ENCODE data around the gene VAMP4.

The VAMP4 gene

DNA sequence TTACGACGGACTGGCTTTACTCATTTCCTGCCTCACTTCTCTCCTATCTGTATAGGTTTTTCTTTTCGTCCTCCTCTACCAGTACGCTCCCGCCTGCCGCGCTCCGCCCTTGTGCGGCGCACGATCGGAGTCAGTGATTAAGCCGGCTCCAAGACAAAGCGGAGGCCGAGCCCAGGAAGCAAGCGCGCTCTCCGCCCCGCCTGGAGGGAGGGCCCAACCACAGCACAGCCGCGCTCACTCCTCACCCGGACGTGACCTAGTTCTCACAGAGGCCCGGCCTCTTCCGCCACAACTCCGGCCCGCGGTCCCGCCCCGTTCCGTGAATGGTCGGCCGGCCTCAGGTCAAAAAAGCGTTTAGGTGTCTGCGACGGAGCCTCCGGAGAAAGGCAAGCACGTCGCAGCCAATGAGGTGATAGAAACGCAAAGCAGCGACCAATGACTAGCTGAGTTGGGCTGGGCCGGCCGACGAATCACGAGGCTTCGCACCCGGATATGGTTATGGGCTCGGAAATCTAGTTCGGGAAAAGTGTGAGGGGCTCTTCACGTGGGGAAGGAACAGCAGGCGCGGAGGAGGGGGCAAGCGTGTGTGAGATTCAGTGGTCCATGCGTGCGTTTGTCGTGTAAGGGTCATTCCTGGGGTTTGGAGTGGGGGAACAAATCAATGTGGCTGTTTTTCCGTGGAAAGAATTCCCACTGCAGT is 39.5 kb upstream of the VAMP4 start, which contains the start of gene METTL13 (continued):
- TF ChIP-seq, protein P1, sequence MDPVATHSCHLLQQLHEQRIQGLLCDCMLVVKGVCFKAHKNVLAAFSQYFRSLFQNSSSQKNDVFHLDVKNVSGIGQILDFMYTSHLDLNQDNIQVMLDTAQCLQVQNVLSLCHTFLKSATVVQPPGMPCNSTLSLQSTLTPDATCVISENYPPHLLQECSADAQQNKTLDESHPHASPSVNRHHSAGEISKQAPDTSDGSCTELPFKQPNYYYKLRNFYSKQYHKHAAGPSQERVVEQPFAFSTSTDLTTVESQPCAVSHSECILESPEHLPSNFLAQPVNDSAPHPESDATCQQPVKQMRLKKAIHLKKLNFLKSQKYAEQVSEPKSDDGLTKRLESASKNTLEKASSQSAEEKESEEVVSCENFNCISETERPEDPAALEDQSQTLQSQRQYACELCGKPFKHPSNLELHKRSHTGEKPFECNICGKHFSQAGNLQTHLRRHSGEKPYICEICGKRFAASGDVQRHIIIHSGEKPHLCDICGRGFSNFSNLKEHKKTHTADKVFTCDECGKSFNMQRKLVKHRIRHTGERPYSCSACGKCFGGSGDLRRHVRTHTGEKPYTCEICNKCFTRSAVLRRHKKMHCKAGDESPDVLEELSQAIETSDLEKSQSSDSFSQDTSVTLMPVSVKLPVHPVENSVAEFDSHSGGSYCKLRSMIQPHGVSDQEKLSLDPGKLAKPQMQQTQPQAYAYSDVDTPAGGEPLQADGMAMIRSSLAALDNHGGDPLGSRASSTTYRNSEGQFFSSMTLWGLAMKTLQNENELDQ (tag by site-specific recombination; IDR thresholded peaks at IDR 0.05; ENCODE audit: low read depth): no peak
- TF ChIP-seq ZNF830 (tag by site-specific recombination; IDR thresholded peaks at IDR 0.05; ENCODE audit: low read depth) (no peak), ZNF621 (tag by site-specific recombination; IDR thresholded peaks at IDR 0.05) (no peak), KLF1 (tag by site-specific recombination; IDR thresholded peaks at IDR 0.05) (peak; percentile 62), SP7 (tag by site-specific recombination; IDR thresholded peaks at IDR 0.05) (no peak; the same call in 1 of the 2 replicates), ZBTB8A (tag by site-specific recombination; IDR thresholded peaks at IDR 0.05) (0 out of 2 replicates have a peak, but pooled peaks have one; percentile 25), EGR2 (tag by site-specific recombination; IDR thresholded peaks at IDR 0.05; ENCODE audit: low read depth) (no peak), ZNF211 (tag by site-specific recombination; IDR thresholded peaks at IDR 0.05; ENCODE audit: low read depth) (no peak), ZNF596 (tag by site-specific recombination; IDR thresholded peaks at IDR 0.05) (no peak), ZNF837 (tag by site-specific recombination; IDR thresholded peaks at IDR 0.05) (no peak), ZNF623 (tag by site-specific recombination; IDR thresholded peaks at IDR 0.05) (no peak), ZNF354C (tag by site-specific recombination; IDR thresholded peaks at IDR 0.05; ENCODE audit: borderline replicate concordance, low read depth) (no peak)
- TF ChIP-seq, protein P2, sequence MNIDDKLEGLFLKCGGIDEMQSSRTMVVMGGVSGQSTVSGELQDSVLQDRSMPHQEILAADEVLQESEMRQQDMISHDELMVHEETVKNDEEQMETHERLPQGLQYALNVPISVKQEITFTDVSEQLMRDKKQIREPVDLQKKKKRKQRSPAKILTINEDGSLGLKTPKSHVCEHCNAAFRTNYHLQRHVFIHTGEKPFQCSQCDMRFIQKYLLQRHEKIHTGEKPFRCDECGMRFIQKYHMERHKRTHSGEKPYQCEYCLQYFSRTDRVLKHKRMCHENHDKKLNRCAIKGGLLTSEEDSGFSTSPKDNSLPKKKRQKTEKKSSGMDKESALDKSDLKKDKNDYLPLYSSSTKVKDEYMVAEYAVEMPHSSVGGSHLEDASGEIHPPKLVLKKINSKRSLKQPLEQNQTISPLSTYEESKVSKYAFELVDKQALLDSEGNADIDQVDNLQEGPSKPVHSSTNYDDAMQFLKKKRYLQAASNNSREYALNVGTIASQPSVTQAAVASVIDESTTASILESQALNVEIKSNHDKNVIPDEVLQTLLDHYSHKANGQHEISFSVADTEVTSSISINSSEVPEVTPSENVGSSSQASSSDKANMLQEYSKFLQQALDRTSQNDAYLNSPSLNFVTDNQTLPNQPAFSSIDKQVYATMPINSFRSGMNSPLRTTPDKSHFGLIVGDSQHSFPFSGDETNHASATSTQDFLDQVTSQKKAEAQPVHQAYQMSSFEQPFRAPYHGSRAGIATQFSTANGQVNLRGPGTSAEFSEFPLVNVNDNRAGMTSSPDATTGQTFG (tag by site-specific recombination; IDR thresholded peaks at IDR 0.05; ENCODE audit: borderline replicate concordance): no peak

DNA sequence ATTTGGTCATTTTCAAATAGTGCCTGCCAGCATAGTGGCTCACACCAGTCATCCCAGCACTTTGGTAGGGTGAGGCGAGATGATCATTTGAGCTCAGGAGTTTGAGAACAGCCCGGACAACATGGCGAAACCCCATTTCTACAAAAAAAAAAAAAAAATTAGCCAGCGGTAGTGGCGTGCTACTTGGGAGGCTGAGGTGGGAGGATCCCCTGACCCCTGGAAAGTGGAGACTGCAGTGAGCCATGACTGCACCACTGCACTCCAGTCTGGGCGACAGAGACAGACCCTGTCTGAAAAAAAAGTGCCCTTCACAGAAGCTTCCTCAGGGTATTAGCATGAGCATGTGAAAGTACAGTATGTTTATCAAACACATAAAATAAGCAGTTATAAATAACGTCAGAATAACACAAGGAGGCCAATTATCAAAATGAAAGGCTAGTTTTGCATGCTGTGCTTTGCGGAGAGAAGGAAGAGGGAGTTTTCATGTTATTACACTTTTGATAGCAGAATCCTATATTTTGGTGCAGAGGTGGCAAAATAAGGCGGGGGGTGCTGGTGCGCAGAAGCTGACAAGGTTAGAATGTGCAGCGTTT is 38.8 kb upstream of the VAMP4 start:
- H3K9me3 ChIP-seq (ENCODE audit: control insufficient read depth, insufficient read depth, low read depth, low read length): no peaks in the 10 kb centered on the region
- POLR2A ChIA-PET: interaction anchor here (0.8 to 2.4 kb wide), 5 partner anchors 15 to 61 kb away, joined by 3 to 11 read pairs (median 4); partner anchors contain the start of genes DNM3 and VAMP4
- peak overlapping the region; percentile 71 for H3K27ac ChIP-seq (ENCODE audit: extremely low read depth, low read depth, low read length)
- CTCF ChIA-PET: interaction anchor here (0.7 to 1.8 kb wide), 4 partner anchors 9 to 136 kb away, joined by 3 to 4 read pairs (median 4); no protein-coding TSS in a partner anchor
- no peak for TF ChIP-seq ZNF214 (tag by site-specific recombination; IDR thresholded peaks at IDR 0.05; ENCODE audit: borderline replicate concordance)
- peak; percentile 67; the same call in 1 of the 2 replicates for TF ChIP-seq ZFP37 (tag by site-specific recombination; IDR thresholded peaks at IDR 0.05)
- TF ChIP-seq, protein P3, sequence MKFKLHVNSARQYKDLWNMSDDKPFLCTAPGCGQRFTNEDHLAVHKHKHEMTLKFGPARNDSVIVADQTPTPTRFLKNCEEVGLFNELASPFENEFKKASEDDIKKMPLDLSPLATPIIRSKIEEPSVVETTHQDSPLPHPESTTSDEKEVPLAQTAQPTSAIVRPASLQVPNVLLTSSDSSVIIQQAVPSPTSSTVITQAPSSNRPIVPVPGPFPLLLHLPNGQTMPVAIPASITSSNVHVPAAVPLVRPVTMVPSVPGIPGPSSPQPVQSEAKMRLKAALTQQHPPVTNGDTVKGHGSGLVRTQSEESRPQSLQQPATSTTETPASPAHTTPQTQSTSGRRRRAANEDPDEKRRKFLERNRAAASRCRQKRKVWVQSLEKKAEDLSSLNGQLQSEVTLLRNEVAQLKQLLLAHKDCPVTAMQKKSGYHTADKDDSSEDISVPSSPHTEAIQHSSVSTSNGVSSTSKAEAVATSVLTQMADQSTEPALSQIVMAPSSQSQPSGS (tag by site-specific recombination; IDR thresholded peaks at IDR 0.05; ENCODE audit: low read depth): no peak
- TF ChIP-seq ZNF140 (tag by site-specific recombination; IDR thresholded peaks at IDR 0.05): no peak
- TF ChIP-seq SP3 (tag by site-specific recombination; IDR thresholded peaks at IDR 0.05): no peak
- TF ChIP-seq ZNF16 (tag by site-specific recombination; IDR thresholded peaks at IDR 0.05; ENCODE audit: low read depth): no peak
- 0 out of 2 replicates have a peak, but pooled peaks have one; percentile 67 for TF ChIP-seq ZNF2 (tag by site-specific recombination; IDR thresholded peaks at IDR 0.05)
- TF ChIP-seq, protein P4, sequence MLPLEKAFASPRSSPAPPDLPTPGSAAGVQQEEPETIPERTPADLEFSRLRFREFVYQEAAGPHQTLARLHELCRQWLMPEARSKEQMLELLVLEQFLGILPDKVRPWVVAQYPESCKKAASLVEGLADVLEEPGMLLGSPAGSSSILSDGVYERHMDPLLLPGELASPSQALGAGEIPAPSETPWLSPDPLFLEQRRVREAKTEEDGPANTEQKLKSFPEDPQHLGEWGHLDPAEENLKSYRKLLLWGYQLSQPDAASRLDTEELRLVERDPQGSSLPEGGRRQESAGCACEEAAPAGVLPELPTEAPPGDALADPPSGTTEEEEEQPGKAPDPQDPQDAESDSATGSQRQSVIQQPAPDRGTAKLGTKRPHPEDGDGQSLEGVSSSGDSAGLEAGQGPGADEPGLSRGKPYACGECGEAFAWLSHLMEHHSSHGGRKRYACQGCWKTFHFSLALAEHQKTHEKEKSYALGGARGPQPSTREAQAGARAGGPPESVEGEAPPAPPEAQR (tag by site-specific recombination; IDR thresholded peaks at IDR 0.05): no peak
- TF ChIP-seq ZNF335 (tag by site-specific recombination; conservative IDR thresholded peaks at IDR 0.05): peak; percentile 17; the same call in 1 of the 2 replicates
- no peak for TF ChIP-seq ZNF658 (tag by site-specific recombination; IDR thresholded peaks at IDR 0.05)
- TF ChIP-seq ZNF777 (tag by site-specific recombination; IDR thresholded peaks at IDR 0.05; ENCODE audit: borderline replicate concordance): no peak
- H3K4me3 ChIP-seq (ENCODE audit: low read depth, low read length): peak overlapping the region; percentile 14
- H3K4me1 ChIP-seq (ENCODE audit: control insufficient read depth, insufficient read depth, low read length): no peaks in the 10 kb centered on the region
- peaks cover 0 to 27% of the 10 kb centered on the region in 2 experiments; a peak in 1 of 3 replicates for H3K36me3 ChIP-seq (ENCODE audit: control insufficient read depth in 2 of 2, insufficient read depth in 1 of 2, low read length in 2 of 2)
